ENCODE data around the gene SNCA. TPM values are rescaled to one million over a fixed set of nuclear protein-coding genes. Genes with fewer than 3 reads are reported as not detected.

SNCA gene
- total RNA-seq, 4 donors from 2014 or later: 18.7 to 67.4 (median 32.5) TPM

- Histone ChIP-seq H3K4me1 (no peaks in the 10 kb centered on the region), H3K27me3 (no peaks in the 10 kb centered on the region), H3K36me3 (no peaks in the 10 kb centered on the region), H3K27ac (no peak overlapping the region), H3K9me3 (no peaks in the 10 kb centered on the region), H3K4me3 (no peak overlapping the region)
- TF ChIP-seq POLR2A (IDR thresholded peaks at IDR 0.05): no peak
- TF ChIP-seq, protein P1, sequence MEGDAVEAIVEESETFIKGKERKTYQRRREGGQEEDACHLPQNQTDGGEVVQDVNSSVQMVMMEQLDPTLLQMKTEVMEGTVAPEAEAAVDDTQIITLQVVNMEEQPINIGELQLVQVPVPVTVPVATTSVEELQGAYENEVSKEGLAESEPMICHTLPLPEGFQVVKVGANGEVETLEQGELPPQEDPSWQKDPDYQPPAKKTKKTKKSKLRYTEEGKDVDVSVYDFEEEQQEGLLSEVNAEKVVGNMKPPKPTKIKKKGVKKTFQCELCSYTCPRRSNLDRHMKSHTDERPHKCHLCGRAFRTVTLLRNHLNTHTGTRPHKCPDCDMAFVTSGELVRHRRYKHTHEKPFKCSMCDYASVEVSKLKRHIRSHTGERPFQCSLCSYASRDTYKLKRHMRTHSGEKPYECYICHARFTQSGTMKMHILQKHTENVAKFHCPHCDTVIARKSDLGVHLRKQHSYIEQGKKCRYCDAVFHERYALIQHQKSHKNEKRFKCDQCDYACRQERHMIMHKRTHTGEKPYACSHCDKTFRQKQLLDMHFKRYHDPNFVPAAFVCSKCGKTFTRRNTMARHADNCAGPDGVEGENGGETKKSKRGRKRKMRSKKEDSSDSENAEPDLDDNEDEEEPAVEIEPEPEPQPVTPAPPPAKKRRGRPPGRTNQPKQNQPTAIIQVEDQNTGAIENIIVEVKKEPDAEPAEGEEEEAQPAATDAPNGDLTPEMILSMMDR (IDR thresholded peaks at IDR 0.05): no peak
- intact Hi-C loops (cut with DNase I; ENCODE audit: low total_unique reads): no loop called here
- DNase-seq: no peak
Measured at GRCh38 chr4:89797117-89797516, 39.8 kb downstream of the SNCA start.

- no peak overlapping the region for H3K4me3 ChIP-seq
- H3K36me3 ChIP-seq: no peaks in the 10 kb centered on the region
- TF ChIP-seq, protein P1 (IDR thresholded peaks at IDR 0.05): no peak
- no peak for TF ChIP-seq POLR2A (IDR thresholded peaks at IDR 0.05)
- H3K27me3 ChIP-seq: no peaks in the 10 kb centered on the region
- H3K9me3 ChIP-seq: no peaks in the 10 kb centered on the region
- H3K27ac ChIP-seq: peak overlapping the region; percentile 18
- no peaks in the 10 kb centered on the region for H3K4me1 ChIP-seq
- peak; percentile 32 to 39 for DNase-seq
- intact Hi-C loops (cut with DNase I; ENCODE audit: low total_unique reads): no loop called here
Measured at GRCh38 chr4:89788206-89789072, 48.5 kb downstream of the SNCA start.

- TF ChIP-seq, protein P1 (IDR thresholded peaks at IDR 0.05): no peak
- Histone ChIP-seq H3K9me3 (no peaks in the 10 kb centered on the region), H3K27ac (no peak overlapping the region), H3K4me1 (no peaks in the 10 kb centered on the region), H3K4me3 (no peak overlapping the region), H3K27me3 (no peaks in the 10 kb centered on the region), H3K36me3 (no peaks in the 10 kb centered on the region)
- intact Hi-C loops (cut with DNase I; ENCODE audit: low total_unique reads): no loop called here
- no peak for DNase-seq
Measured at GRCh38 chr4:89784686-89785231, 52.2 kb downstream of the SNCA start.

DNA sequence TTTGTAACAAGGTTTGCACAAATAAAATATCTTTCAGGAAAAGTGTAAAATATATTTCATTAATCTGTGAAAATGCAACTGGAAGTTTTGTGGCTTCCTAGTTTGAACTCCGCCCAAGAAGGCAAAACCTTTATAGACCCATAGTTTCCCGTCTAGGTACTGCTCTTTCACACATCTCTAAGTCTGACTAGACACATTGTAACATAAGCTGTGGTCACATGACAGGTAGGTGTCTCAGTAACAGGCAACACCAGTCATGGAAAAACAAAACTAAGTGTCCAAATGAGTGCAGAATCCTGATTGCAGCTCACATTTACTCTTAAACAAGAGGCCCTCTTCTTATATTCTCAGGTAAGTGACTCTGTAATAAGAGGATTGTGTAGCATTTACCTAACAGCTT is 55.6 kb downstream of the SNCA start:
- no peak overlapping the region for H3K27ac ChIP-seq
- H3K4me1 ChIP-seq: no peaks in the 10 kb centered on the region
- no peaks in the 10 kb centered on the region for H3K27me3 ChIP-seq
- intact Hi-C loops (cut with DNase I; ENCODE audit: low total_unique reads): no loop called here
- no peak for TF ChIP-seq POLR2A (IDR thresholded peaks at IDR 0.05)
- TF ChIP-seq, protein P1 (IDR thresholded peaks at IDR 0.05): no peak
- no peak overlapping the region for H3K4me3 ChIP-seq
- no peaks in the 10 kb centered on the region for H3K36me3 ChIP-seq
- DNase-seq: no peak
- peaks cover 0 to 2% of the 10 kb centered on the region in 2 donors for H3K9me3 ChIP-seq

GRCh38 chr4:89773805-89774204 is 63.2 kb downstream of the SNCA start:
- Histone ChIP-seq H3K27me3 (no peaks in the 10 kb centered on the region), H3K9me3 (peaks cover 0 to 2% of the 10 kb centered on the region in 2 donors), H3K36me3 (no peaks in the 10 kb centered on the region), H3K4me3 (no peak overlapping the region), H3K4me1 (no peaks in the 10 kb centered on the region), H3K27ac (no peak overlapping the region)
- no peak for DNase-seq
- intact Hi-C loops (cut with DNase I; ENCODE audit: low total_unique reads): no loop called here
- TF ChIP-seq, protein P1 (IDR thresholded peaks at IDR 0.05): no peak
- TF ChIP-seq POLR2A (IDR thresholded peaks at IDR 0.05): no peak
